ENCODE data around the gene GRAMD2A.

- TF ChIP-seq POLR2A (IDR thresholded peaks at IDR 0.05) (peak; percentile 38), CTCF (IDR thresholded peaks at IDR 0.05) (no peak)
These were observed 33.7 kb upstream of the GRAMD2A start, which contains the start of gene PKM for GRCh38 chr15:72231066-72231832.
